GM21381 (cell line): Measurements from ENCODE around the gene GET4.
"Not testable (repeated sequence)": the region's sequence is repeated elsewhere in the genome, so short reads cannot be mapped to it uniquely, and the experiment has no call there.

Source experiments
- ATAC-seq: cut with Tn5 transposase; IDR thresholded peaks from one replicate; pipeline ENCODE4 v1.9.1; 2021; ENCODE audit warnings: mild to moderate bottlenecking, moderate library complexity; ENCODE audit not compliant: unreplicated experiment

GET4 gene

DNA sequence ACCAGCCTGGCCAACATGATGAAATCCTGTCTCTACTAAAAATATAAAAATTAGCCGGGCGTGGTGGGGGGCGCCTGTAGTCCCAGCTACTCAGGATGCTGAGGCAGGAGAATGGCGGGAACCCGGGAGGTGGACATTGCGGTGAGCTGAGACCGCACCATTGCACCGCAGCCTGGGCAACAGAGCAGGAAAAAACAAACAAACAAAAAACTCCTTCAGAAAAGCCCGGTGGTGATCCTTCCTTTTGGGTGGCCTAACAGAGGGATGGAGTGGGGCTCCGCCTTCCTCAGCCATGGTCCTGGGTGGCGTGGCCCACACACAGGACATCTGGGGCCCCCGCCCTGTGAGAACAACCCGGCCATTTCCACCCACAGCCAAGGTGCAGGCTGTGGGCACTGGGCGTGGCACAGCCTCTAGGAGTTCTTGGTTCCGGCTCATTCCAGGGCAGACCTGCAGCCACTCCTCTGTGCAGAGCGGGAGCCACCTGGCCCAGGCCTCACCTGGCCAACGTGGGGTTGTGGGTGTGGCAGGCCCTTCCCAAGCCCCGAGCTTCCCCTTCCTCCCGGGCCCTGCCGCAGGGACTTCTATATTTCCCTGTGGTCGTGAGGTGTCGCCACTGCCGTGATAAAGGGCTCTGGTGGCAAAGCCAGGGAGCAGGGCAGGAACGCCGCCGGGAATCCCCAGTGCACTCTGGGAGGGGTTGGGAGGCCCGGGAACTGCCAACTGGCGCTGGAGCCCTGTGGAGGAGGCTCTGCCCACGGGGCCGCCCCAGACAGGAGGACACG, 37.6 kb downstream of the GET4 start:
- ATAC-seq: no peak

DNA sequence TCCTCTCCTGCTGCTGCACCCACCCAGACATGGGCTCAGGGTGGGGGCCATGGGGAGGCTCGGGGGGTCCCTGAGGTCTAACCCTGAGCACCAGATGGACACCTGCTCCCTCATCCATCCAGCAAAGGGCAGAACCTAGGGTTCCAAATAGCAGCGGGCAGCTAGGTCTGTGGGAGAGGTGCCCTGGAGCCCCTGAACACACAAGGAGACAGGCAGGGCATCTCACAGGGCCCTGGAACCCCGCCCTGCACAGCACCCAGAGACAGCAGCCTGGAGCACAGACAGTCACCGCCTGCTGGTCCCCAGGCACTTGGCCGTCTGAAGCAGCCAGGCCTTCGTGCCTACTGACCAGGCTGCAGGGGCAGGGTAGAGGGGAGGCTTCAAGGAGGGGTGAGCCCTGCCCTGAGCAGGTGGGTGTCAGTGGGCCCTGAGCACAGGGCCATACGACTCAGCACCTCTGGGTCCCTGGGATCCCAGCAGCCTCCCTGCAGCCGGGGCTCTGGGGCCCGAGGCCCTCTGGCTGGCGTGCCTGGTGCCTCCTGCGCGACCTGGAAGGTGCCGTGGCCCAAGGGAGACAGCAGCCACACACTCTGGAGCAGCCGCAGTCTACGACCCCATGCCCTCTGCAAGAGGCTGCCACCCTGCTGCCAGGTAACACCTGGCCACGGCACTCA, 38.3 kb downstream of the GET4 start:
- ATAC-seq: no peak

GRCh38 chr7:915291-916218, 39.2 kb downstream of the GET4 start:
- ATAC-seq: no peak

DNA sequence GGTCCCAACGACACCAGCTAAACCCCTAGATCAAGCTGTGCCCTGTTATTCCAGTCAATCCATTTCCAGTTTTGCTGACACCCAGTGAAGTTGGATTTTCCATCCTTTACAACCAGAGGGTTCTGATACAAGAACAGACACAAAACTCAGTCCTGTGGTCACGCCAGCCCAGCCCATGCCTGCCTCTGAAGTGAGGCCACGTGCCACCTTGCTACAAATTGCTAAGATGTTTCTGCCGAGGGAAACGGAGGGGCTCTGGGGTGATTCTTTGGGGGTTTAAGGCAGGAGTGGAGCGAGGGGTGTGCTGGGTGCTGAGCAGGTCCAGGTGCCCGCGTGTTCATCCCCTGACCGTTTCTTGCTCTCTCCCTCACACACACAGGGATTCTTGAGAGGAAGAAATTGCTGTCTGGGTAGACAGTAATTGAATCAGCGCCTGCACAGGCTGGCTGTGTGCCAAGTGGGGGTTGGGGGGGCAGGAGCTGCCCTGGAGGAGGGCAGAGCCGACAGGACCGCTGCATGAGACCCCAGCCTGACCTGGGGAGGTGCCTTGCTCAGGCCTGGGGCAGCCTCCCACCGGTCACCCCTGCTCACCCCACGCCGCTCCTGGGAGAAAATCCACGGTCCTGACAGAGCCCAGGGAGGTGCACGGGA, 40.1 kb downstream of the GET4 start:
- no peak for ATAC-seq

GRCh38 chr7:917255-918117, 41.1 kb downstream of the GET4 start:
- no peak for ATAC-seq

- ATAC-seq: no peak
Measured at GRCh38 chr7:918118-918425, 41.7 kb downstream of the GET4 start.

GRCh38 chr7:918441-919113, 42.2 kb downstream of the GET4 start:
- no peak for ATAC-seq

GRCh38 chr7:919114-919442, 42.7 kb downstream of the GET4 start:
- no peak for ATAC-seq

DNA sequence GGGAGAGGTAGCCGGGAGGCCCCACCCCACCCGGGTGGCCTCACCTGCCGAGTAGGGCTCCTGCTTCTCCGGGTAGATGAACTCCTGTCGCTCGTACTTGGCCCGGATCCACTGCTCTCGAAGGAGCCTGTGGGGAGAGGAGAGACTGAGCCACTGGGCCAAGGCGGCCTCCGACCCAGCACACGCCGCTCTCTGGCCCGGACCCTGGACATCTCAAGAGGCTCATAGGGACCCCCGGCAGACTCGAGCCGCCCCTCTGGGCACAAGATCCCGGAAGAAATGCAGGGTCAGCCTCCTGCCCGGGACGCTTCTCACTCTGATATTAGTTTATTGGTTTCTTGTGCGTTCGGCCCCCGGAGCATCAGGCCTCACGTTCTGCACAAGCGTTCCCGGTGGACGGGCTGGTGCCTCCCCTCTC, 43.6 kb downstream of the GET4 start:
- no peak for ATAC-seq

GRCh38 chr7:920351-921070, 44.2 kb downstream of the GET4 start:
- no peak for ATAC-seq

DNA sequence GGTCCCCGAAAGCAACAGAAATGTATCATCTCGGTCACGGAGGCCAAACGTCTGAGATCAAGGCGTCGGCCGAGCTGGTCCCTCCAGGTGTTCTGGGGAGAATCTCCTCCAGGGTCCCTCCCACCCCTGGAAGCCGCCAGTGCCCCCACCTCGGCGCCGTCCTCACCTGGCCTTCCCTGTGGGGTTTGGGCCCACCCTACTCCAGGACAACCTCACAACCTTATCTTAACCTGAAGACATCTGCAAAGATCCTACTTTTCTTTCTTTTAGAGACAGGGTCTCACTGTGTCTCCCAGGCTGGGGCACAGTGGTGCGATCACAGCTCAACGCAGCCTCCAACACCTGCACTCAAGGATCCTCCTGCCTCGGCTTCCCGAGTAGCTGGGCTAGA, 44.7 kb downstream of the GET4 start:
- ATAC-seq: no peak

- ATAC-seq: no peak
Measured at GRCh38 chr7:921581-922333, 45.4 kb downstream of the GET4 start.

DNA sequence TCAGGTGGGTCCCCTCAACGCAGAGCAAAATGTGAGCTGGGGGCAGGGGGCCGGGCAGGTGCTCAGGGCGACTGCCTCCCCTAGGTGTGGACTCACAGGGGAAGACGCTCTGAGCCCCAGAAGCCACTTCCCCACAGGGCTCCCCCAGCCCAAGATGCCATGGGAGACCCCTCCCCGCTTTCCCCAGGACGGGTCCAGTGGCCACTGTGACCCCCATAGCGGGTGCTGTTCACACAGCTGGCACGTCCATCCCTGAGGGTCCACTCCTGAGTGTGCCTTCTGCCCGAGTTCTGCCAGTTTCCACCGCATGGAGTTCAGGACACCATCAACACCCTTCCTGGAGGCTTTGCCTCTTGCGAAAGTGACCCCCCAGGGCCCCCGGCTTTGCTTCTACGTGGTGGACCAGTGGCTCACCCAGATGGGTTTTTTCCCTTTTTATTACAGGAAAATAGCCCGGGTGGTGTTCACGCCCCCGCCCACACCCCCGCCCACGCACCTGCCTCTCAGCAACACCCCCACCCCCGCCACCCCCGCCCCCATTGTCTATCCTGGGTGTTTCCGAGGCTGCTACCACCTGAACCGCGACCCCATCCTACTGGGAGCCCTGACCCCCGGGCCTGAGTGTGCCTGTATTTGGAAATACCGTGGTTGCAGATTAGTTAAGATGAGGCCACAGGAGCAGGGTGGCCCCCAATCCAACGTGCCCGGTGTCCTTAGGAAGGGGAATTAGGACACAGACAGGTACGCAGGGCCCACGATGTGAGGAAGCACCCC, 46.2 kb downstream of the GET4 start:
- ATAC-seq: no peak

GRCh38 chr7:923108-924041, 47.0 kb downstream of the GET4 start:
- ATAC-seq: peak; percentile 65

DNA sequence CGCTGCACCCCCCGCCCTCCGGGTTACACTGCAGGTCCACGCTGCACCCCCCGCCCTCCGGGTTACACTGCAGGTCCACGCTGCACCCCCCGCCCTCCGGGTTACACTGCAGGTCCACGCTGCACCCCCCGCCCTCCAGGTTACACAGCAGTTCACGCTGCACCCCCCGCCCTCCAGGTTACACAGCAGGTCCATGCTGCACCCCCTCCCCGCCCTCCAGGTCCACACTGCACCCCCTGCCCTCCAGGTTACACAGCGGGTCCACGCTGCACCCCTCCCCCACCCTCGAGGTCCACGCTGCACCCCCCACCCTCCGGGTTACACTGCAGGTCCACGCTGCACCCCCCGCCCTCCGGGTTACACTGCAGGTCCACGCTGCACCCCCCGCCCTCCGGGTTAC, 47.7 kb downstream of the GET4 start:
- ATAC-seq: not testable (repeated sequence)

DNA sequence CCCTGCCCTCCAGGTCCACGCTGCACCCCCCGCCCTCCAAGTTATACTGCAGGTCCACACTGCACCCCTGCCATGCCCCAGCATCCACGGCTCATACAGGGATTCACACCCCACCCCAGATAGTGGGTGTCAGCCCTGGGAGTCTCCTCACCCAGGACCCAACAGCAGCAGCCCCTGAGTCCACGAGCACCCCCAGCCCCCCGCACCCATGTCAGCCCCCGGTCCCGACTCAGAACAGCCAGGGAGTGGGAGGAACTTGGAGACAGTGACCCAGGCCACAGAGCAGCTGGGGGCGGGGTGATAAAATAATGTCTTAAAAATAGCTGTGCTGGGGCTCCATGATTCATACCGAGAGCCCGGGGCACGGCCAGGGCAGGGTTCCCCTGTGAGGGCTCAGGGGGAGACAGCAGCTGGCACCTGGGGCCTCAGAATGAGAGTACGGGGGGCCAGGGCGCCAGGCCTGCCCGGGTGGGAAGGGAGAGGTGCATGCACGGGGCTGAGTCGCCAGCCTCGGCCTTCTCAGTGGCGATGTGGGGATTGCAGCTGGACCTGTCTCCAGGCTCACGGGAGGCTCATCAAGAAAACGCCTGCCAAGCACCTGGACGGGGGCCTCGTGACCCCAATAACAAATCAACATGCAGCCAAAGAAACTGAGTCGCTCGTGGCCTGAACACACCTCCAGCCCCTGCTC, 48.3 kb downstream of the GET4 start:
- peak; percentile 39 for ATAC-seq
